PC-3 (cell line): ENCODE results near the gene PPP4R1. TPM values are rescaled to one million over a fixed set of nuclear protein-coding genes. Genes with fewer than 3 reads are reported as not detected.
A peak's percentile ranks its signal among the peaks of the same experiment; 100 is the strongest.

Experiments
- ATAC-seq: fragments of 200-7000 bp; cut with Tn5 transposase; 2 replicates; pipeline ENCODE4 v1.9.1; 2020; ENCODE audit warnings: mild to moderate bottlenecking, moderate library complexity
- BruUV-seq: library from RNA; stranded (reverse); fragments of 400-500 nt; replicated peaks from 2 replicates; lab custom pipeline; 2021; lab: Mats Ljungman, UMichigan
- CTCF ChIA-PET: fragments of 300-600 bp; sonication (Branson Sonifier 250); formaldehyde crosslinking; loops from one replicate; lab custom pipeline; 2022; ENCODE audit warnings: antibody characterized with exemption; lab: Charles Lee
- POLR2A ChIA-PET: fragments of 300-600 bp; sonication (Branson Sonifier 250); formaldehyde crosslinking; loops from one replicate; lab custom pipeline; 2022; ENCODE audit warnings: antibody characterized with exemption; ENCODE audit not compliant: unreplicated experiment; lab: Charles Lee
- DNase-seq: peaks from one replicate; pipeline ENCODE4 v3.0.0-alpha.2; 2015
- H2AFZ ChIP-seq: fragments of 300-600 bp; sonication (generic); 2 replicates; pipeline ENCODE4 v1.6.0; 2016; ENCODE audit warnings: antibody characterized with exemption, low read length
- H3F3A ChIP-seq: fragments of 300-600 bp; sonication (generic); one replicate; pipeline ENCODE4 v1.6.0; 2017; ENCODE audit warnings: antibody characterized with exemption, low read length, control low read depth, mild to moderate bottlenecking; ENCODE audit not compliant: unreplicated experiment
- H3K27ac ChIP-seq: fragments of 300-600 bp; sonication (generic); 2 replicates; pipeline ENCODE4 v1.5.1; 2016; ENCODE audit warnings: mild to moderate bottlenecking, low read length
- H3K27me3 ChIP-seq: fragments of 300-600 bp; sonication (generic); 2 replicates; pipeline ENCODE4 v1.6.1; 2016; ENCODE audit warnings: low read length, mixed read lengths
- H3K36me3 ChIP-seq: fragments of 300-600 bp; sonication (generic); 2 replicates; pipeline ENCODE4 v1.6.1; 2016; ENCODE audit warnings: low read depth, mixed run types, low read length, mixed read lengths
- H3K4me1 ChIP-seq: fragments of 300-600 bp; sonication (generic); 2 replicates; pipeline ENCODE4 v1.5.1; 2016; ENCODE audit warnings: low read length; ENCODE audit not compliant: insufficient read depth
- H3K4me2 ChIP-seq: fragments of 300-600 bp; sonication (generic); 2 replicates; pipeline ENCODE4 v1.6.0; 2016; ENCODE audit warnings: low read length
- H3K4me3 ChIP-seq: fragments of 300-600 bp; sonication (generic); 2 replicates; pipeline ENCODE4 v1.5.1; 2016; ENCODE audit warnings: mild to moderate bottlenecking, low read length, mixed read lengths
- H3K79me2 ChIP-seq: fragments of 300-600 bp; sonication (generic); 2 replicates; pipeline ENCODE4 v1.6.1; 2017; ENCODE audit warnings: low read length, mixed read lengths
- H3K9ac ChIP-seq: fragments of 300-600 bp; sonication (generic); 2 replicates; pipeline ENCODE4 v1.6.0; 2016; ENCODE audit warnings: mild to moderate bottlenecking, low read length
- H3K9me2 ChIP-seq: fragments of 300-600 bp; sonication (generic); replicated peaks from 2 replicates; pipeline ENCODE4 v1.6.1; 2016; ENCODE audit warnings: mixed run types, low read length, mixed read lengths
- H3K9me3 ChIP-seq: fragments of 300-600 bp; sonication (generic); 2 replicates; pipeline ENCODE4 v1.6.1; 2016; ENCODE audit warnings: low read length, mixed read lengths
- H4K20me1 ChIP-seq: fragments of 300-600 bp; sonication (generic); 2 replicates; pipeline ENCODE4 v1.6.1; 2016; ENCODE audit warnings: low read length, mixed read lengths
- CTCF ChIP-seq: fragments of 300-600 bp; sonication (generic); conservative IDR thresholded peaks from 2 replicates; pipeline ENCODE4 v1.5.1; 2017; ENCODE audit warnings: antibody characterized with exemption, low read depth, mild to moderate bottlenecking, low read length
- EZH2 ChIP-seq: fragments of 300-600 bp; sonication (generic); IDR thresholded peaks from one replicate; pipeline ENCODE4 v1.6.1; 2017; ENCODE audit warnings: antibody characterized with exemption, mild to moderate bottlenecking, low read length; ENCODE audit not compliant: unreplicated experiment
- EZH2phosphoT487 ChIP-seq: fragments of 300-600 bp; sonication (generic); IDR thresholded peaks from 2 replicates; pipeline ENCODE4 v1.6.1; 2018; ENCODE audit warnings: mild to moderate bottlenecking, antibody characterized with exemption, low read length, borderline replicate concordance
- intact Hi-C: fragments of 100-400 bp; cut with micrococcal nuclease; formaldehyde crosslinking; loops from 2 replicates; pipeline ENCODE4 v1.9.0; 2023
- total RNA-seq: library from RNA; depleted of rRNA; stranded (reverse); fragments of >200 nt; gene quantifications from 2 replicates; pipeline ENCODE4 v1.2.3, GENCODE V29; 2014

PPP4R1 gene
- total RNA-seq, 1 experiment from 2014 or later, result 154 TPM

- Histone ChIP-seq H3F3A (peaks cover 15% of the 10 kb centered on the region), H3K9ac (peak overlapping the region; percentile 94), H3K9me3 (no peaks in the 10 kb centered on the region), H4K20me1 (peaks cover 8% of the 10 kb centered on the region), H3K27ac (peak overlapping the region; percentile 93), H3K9me2 (no peaks in the 10 kb centered on the region), H3K27me3 (no peaks in the 10 kb centered on the region), H3K4me1 (peaks cover 58% of the 10 kb centered on the region), H2AFZ (no peak overlapping the region), H3K4me3 (no peak overlapping the region; the same call in 1 of the 2 replicates), H3K79me2 (peaks cover 41% of the 10 kb centered on the region), H3K4me2 (peak overlapping the region; percentile 87; the same call in 1 of the 2 replicates), H3K36me3 (peaks cover 8% of the 10 kb centered on the region)
- intact Hi-C loops, result loop anchor here (2.0 to 10.0 kb wide), 2 partner anchors 15 to 299 kb away; partner anchors contain the start of gene VAPA
- DNase-seq (peak; percentile 54), ATAC-seq (no peak)
- CTCF ChIA-PET, result no interaction called here
- POLR2A ChIA-PET, result interaction anchor here (0.5 to 1.0 kb wide), 3 partner anchors 16 to 69 kb away, joined by 3 to 6 read pairs (median 3); no protein-coding TSS in a partner anchor
- BruUV-seq, result no TSS peak
- TF ChIP-seq EZH2phosphoT487, result no peak
- TF ChIP-seq CTCF, result no peak
- TF ChIP-seq EZH2, result no peak
Observed at GRCh38 chr18:9616049-9616448, 1.7 kb upstream of the PPP4R1 start.

GRCh38 chr18:9615280-9615797, 980 bp upstream of the PPP4R1 start:
- Histone ChIP-seq H3K79me2 (peaks cover 48% of the 10 kb centered on the region), H3K9me2 (no peaks in the 10 kb centered on the region), H3K27ac (peak overlapping the region; percentile 93), H3K9me3 (no peaks in the 10 kb centered on the region), H4K20me1 (peaks cover 14% of the 10 kb centered on the region), H3K4me2 (peak overlapping the region; percentile 87), H2AFZ (peak overlapping the region; percentile 55), H3K9ac (peak overlapping the region; percentile 94), H3K4me3 (peak overlapping the region; percentile 67), H3K27me3 (no peaks in the 10 kb centered on the region), H3K4me1 (peaks cover 64% of the 10 kb centered on the region), H3K36me3 (peaks cover 13% of the 10 kb centered on the region), H3F3A (peaks cover 15% of the 10 kb centered on the region)
- TF ChIP-seq CTCF (no peak), EZH2 (no peak), EZH2phosphoT487 (no peak)
- POLR2A ChIA-PET, result interaction anchor here (0.6 to 1.0 kb wide), 5 partner anchors 16 to 69 kb away, joined by 3 to 6 read pairs (median 4); no protein-coding TSS in a partner anchor
- TSS peak; percentile 78 for BruUV-seq
- no peak for ATAC-seq
- CTCF ChIA-PET, result interaction anchor here (0.6 kb wide), 1 partner anchor 46 kb away, joined by 4 read pairs; no protein-coding TSS in a partner anchor
- intact Hi-C loops, result loop anchor here (10.0 kb wide), 1 partner anchor 299 kb away; the partner anchor contains the start of gene VAPA
- no peak for DNase-seq
